ENCODE results near the gene SLC2A9. TPM values are rescaled to one million over a fixed set of nuclear protein-coding genes. Genes with fewer than 3 reads are reported as not detected.

SLC2A9 gene
- total and polyA plus RNA-seq, 8 donors = 1.2 to 5.7 (median 2.4) TPM

DNA sequence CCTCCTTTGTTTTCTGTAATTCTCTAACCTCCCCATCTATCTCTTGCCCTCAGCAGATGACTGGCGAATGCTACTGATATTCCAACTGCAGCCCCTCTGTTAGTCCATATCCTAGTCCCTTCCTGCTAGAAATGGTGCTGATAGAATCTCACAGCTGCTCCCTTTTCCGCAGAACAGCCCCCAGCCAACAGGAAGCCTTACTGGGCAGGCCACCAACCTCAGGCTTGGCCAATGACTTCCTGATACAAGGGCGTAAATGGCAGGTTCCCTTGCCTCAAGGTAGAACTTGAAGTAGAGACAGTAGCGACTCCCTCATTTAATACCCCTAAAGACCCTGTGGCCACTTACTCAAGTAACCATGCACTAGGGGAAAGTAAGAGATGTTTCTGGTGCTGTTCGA is 26.7 kb upstream of the SLC2A9 start:
- ATAC-seq (no peak), FAIRE-seq (no peak), DNase-seq (no peak)
- Histone ChIP-seq H3K27ac (no peak overlapping the region), H3K9me3 (no peaks in the 10 kb centered on the region), H3K36me3 (no peaks in the 10 kb centered on the region), H3K27me3 (no peaks in the 10 kb centered on the region), H3K4me3 (no peak overlapping the region), H3K4me1 (peaks cover 0 to 4% (median 0%) of the 10 kb centered on the region in 3 donors)
- WGBS, 2 donors = 76 to 88% methylated on average over 5 of the region's 5 CpGs
- intact Hi-C loops (cut with DNase I) = no loop called here
- TF ChIP-seq CTCF (IDR thresholded peaks at IDR 0.05) = no peak

DNA sequence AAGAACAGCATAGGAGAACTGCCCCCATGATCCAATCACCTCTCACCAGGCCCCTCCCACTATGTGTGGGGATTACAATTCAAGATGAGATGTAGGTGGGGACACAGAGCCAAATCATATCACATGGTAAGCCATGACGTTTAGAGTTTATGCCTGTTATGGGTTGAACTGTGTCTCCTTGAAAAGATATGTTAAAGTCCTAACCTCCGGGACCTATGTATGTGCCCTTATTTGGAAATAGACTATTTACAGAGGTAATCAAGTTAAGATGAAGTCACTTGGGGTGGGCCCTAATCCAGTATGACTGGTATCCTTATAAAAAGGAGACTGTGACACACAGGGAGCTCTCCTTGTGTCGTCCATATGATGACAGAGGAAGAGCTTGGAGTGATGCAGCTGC is 25.2 kb upstream of the SLC2A9 start:
- Histone ChIP-seq H3K4me3 (no peak overlapping the region), H3K36me3 (no peaks in the 10 kb centered on the region), H3K27me3 (no peaks in the 10 kb centered on the region), H3K9me3 (no peaks in the 10 kb centered on the region), H3K4me1 (peaks cover 0 to 4% (median 0%) of the 10 kb centered on the region in 3 donors), H3K27ac (no peak overlapping the region)
- no peak for FAIRE-seq
- WGBS, 2 donors = 63 to 71% methylated on average over 3 of the region's 3 CpGs
- no peak for TF ChIP-seq CTCF (IDR thresholded peaks at IDR 0.05)
- intact Hi-C loops (cut with DNase I) = no loop called here
- no peak for ATAC-seq
- DNase-seq = no peak

GRCh38 chr4:10045481-10045880 is 24.2 kb upstream of the SLC2A9 start:
- intact Hi-C loops (cut with DNase I) = no loop called here
- H3K27me3 ChIP-seq = no peaks in the 10 kb centered on the region
- peaks cover 0 to 4% (median 0%) of the 10 kb centered on the region in 3 donors for H3K4me1 ChIP-seq
- H3K27ac ChIP-seq = peak overlapping the region in 3 of 4 donors; percentile 30 to 44 (median 31)
- FAIRE-seq = no peak
- ATAC-seq = peak in 3 of 4 donors; percentile 46 to 78 (median 49)
- WGBS, 2 donors = 20 to 33% methylated on average over 1 of the region's 1 CpG
- DNase-seq = no peak
- TF ChIP-seq CTCF (IDR thresholded peaks at IDR 0.05) = no peak
- no peaks in the 10 kb centered on the region for H3K36me3 ChIP-seq
- no peak overlapping the region for H3K4me3 ChIP-seq
- H3K9me3 ChIP-seq = no peaks in the 10 kb centered on the region

DNA sequence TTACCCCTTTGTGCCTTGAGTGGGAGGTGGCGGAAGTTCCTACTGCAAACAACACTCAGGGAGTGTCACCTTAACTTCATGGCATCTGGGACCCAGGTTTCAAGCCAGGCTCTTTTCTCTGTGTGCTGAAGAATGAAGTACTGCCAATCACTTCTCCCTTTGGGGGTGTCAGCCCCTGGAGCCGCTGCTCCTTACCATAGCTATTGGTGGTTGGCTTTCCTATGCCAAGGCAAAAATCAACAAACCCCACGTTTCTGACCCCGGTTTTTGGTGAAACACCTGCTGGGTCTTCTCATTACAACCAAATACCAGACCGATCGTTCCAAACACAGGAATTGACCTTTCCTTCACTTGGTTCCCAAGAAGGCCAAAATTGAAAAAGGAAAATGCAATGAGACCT is 19.7 kb upstream of the SLC2A9 start:
- no peaks in the 10 kb centered on the region for H3K36me3 ChIP-seq
- no peaks in the 10 kb centered on the region for H3K4me1 ChIP-seq
- no peak for DNase-seq
- no peak overlapping the region for H3K27ac ChIP-seq
- H3K27me3 ChIP-seq = no peaks in the 10 kb centered on the region
- no peak for ATAC-seq
- H3K4me3 ChIP-seq = no peak overlapping the region
- no peaks in the 10 kb centered on the region for H3K9me3 ChIP-seq
- 72 to 82% methylated on average over 6 of the region's 6 CpGs for WGBS, 2 donors
- TF ChIP-seq CTCF (IDR thresholded peaks at IDR 0.05) = no peak
- FAIRE-seq = no peak
- intact Hi-C loops (cut with DNase I) = no loop called here

DNA sequence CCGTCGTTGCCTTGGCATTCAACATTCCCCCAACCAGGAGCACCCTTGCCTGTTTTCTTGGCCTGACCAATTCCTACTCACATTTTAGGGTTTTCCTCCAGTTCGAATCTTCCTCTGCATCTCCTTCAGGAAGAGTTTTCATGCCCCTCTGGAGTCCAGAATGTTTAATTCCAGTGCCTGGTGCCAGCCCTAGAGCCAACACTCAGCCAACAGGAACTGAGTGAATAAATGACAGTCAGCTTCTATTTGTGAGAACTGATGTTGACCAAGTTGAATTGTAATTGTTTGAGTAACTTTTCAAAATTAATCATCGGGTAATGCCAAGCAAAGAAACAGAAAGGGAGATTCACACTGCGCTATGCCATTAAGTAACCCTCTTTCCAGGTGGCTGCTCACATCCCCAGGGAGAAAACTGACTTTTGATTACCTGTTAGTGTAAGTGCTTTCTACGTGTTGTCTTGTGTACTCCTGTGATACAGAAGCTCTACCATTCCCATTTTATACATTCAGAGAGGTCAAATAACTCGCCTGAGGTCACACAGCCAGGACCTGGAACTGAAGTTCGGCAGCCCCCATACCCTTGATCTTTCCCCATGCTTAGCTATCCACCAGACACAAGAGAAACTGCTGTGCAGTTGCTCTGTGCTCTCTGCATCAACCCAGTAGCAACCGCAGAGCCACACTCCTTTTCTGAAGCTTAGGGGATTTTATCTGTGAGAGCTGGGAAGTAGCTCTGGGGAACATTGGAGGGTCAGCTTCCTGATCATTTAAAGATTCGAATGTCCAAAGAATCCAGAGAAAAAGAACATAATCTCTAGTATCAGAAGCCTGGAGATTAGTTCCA is 19.0 kb upstream of the SLC2A9 start:
- Histone ChIP-seq H3K27me3 (no peaks in the 10 kb centered on the region), H3K4me3 (no peak overlapping the region), H3K27ac (no peak overlapping the region), H3K36me3 (no peaks in the 10 kb centered on the region), H3K9me3 (no peaks in the 10 kb centered on the region), H3K4me1 (no peaks in the 10 kb centered on the region)
- intact Hi-C loops (cut with DNase I) = no loop called here
- TF ChIP-seq CTCF (IDR thresholded peaks at IDR 0.05) = no peak
- peak in 3 of 4 donors; percentile 32 to 50 (median 35) for ATAC-seq
- 58 to 64% methylated on average over 10 of the region's 10 CpGs for WGBS, 2 donors
- FAIRE-seq = no peak
- DNase-seq = no peak

Data from pancreas (tissue), 10 donors.